WTC11 (cell line): ENCODE measurements around the gene DRC3. TPM values are rescaled to one million over a fixed set of nuclear protein-coding genes. Genes with fewer than 3 reads are reported as not detected.

ENCODE experiments used
- ATAC-seq: fragments of 200-7000 bp; cut with Tn5 transposase; 2 replicates; pipeline ENCODE4 v1.10.0; 2021; ENCODE audit warnings: mild to moderate bottlenecking, moderate library complexity
- CTCF ChIA-PET: fragments of 300-600 bp; sonication (Branson Sonifier 250); formaldehyde crosslinking; loops from one replicate; lab custom pipeline; 2021; ENCODE audit warnings: antibody characterized with exemption; lab: Charles Lee
- POLR2A ChIA-PET: fragments of 350-600 bp; sonication (Branson Sonifier 250); formaldehyde crosslinking; loops from one replicate; lab custom pipeline; 2021; ENCODE audit warnings: antibody characterized with exemption; lab: Charles Lee
- DNase-seq: peaks from one replicate; pipeline ENCODE4 v3.0.0; 2021; ENCODE audit warnings: low spot score
- H3K27ac Mint-ChIP-seq: 2 replicates; pipeline ENCODE4 v1.8.0; 2021; ENCODE audit warnings: mixed read lengths
- H3K27me3 Mint-ChIP-seq: 2 replicates; pipeline ENCODE4 v1.8.0; 2021; ENCODE audit warnings: low read depth, mild to moderate bottlenecking, moderate library complexity, mixed read lengths
- H3K36me3 Mint-ChIP-seq: 2 replicates; pipeline ENCODE4 v1.8.0; 2021; ENCODE audit warnings: mixed read lengths
- H3K4me1 Mint-ChIP-seq: 2 replicates; pipeline ENCODE4 v1.8.0; 2022; ENCODE audit warnings: mixed read lengths
- H3K4me3 Mint-ChIP-seq: 2 replicates; pipeline ENCODE4 v1.8.0; 2021; ENCODE audit warnings: mild to moderate bottlenecking, moderate library complexity, mixed read lengths
- H3K9me3 Mint-ChIP-seq: 2 replicates; pipeline ENCODE4 v1.8.0; 2021; ENCODE audit warnings: mixed read lengths
- CTCF ChIP-seq: fragments of 200-600 bp; IDR thresholded peaks from 2 replicates; pipeline ENCODE4 v1.8.0; 2022; ENCODE audit warnings: antibody characterized with exemption
- FOXK1 ChIP-seq: sonication (generic); formaldehyde crosslinking; IDR thresholded peaks from 2 replicates; pipeline ENCODE4 v1.8.0; 2022; ENCODE audit warnings: mild to moderate bottlenecking, moderate library complexity, missing genetic modification reagents
- GABPB1 ChIP-seq: sonication (generic); formaldehyde crosslinking; IDR thresholded peaks from 2 replicates; pipeline ENCODE4 v1.8.1; 2023; ENCODE audit warnings: mild to moderate bottlenecking, missing genetic modification reagents
- JUN ChIP-seq: sonication (generic); formaldehyde crosslinking; IDR thresholded peaks from 2 replicates; pipeline ENCODE4 v1.8.0; 2023; ENCODE audit warnings: mild to moderate bottlenecking, missing genetic modification reagents
- MLX ChIP-seq: sonication (generic); formaldehyde crosslinking; IDR thresholded peaks from 2 replicates; pipeline ENCODE4 v1.8.1; 2023; ENCODE audit warnings: mild to moderate bottlenecking, missing genetic modification reagents, moderate library complexity
- MXD4 ChIP-seq: fragments of 250-450 bp; sonication (Bioruptor Pico); IDR thresholded peaks from 2 replicates; pipeline ENCODE4 v1.8.0; 2021; ENCODE audit warnings: mild to moderate bottlenecking, moderate library complexity, borderline replicate concordance
- RORB ChIP-seq: fragments of 250-450 bp; sonication (Bioruptor Pico); IDR thresholded peaks from 2 replicates; pipeline ENCODE4 v1.9.0; 2021; ENCODE audit warnings: mild to moderate bottlenecking
- STAT6 ChIP-seq: sonication (generic); formaldehyde crosslinking; conservative IDR thresholded peaks from 2 replicates; pipeline ENCODE4 v1.8.1; 2023; ENCODE audit warnings: mild to moderate bottlenecking, low read depth, missing genetic modification reagents, moderate library complexity
- TEAD1 ChIP-seq: sonication (generic); formaldehyde crosslinking; IDR thresholded peaks from 2 replicates; pipeline ENCODE4 v1.8.0; 2022; ENCODE audit warnings: mild to moderate bottlenecking, missing genetic modification reagents
- TP53 ChIP-seq: sonication (generic); formaldehyde crosslinking; IDR thresholded peaks from 2 replicates; pipeline ENCODE4 v1.8.1; 2023; ENCODE audit warnings: mild to moderate bottlenecking, missing genetic modification reagents
- USF1 ChIP-seq: sonication (generic); formaldehyde crosslinking; IDR thresholded peaks from 2 replicates; pipeline ENCODE4 v1.8.0; 2022; ENCODE audit warnings: mild to moderate bottlenecking, missing genetic modification reagents
- ZNF121 ChIP-seq: sonication (generic); formaldehyde crosslinking; IDR thresholded peaks from 2 replicates; pipeline ENCODE4 v1.8.0; 2023; ENCODE audit warnings: missing genetic modification reagents
- ZNF219 ChIP-seq: sonication (generic); formaldehyde crosslinking; IDR thresholded peaks from 2 replicates; pipeline ENCODE4 v1.8.0; 2023; ENCODE audit warnings: missing genetic modification reagents, mild to moderate bottlenecking, borderline replicate concordance
- ZSCAN18 ChIP-seq: fragments of 250-450 bp; sonication (Bioruptor Pico); IDR thresholded peaks from 2 replicates; pipeline ENCODE4 v2.1.2; 2022; ENCODE audit warnings: mild to moderate bottlenecking, moderate library complexity
- total RNA-seq: library from RNA; stranded (reverse); gene quantifications from 3 replicates; pipeline ENCODE4 v1.2.3, GENCODE V29; 2021
- TF ChIP-seq, protein P1 (sequence below): fragments of 250-450 bp; sonication (Bioruptor Pico); IDR thresholded peaks from 2 replicates; pipeline ENCODE4 v1.9.0; 2021; ENCODE audit warnings: mild to moderate bottlenecking
- TF ChIP-seq, protein P2 (sequence below): sonication (generic); formaldehyde crosslinking; IDR thresholded peaks from 2 replicates; pipeline ENCODE4 v1.8.1; 2022; ENCODE audit warnings: low read depth, missing genetic modification reagents, borderline replicate concordance
- TF ChIP-seq, protein P3 (sequence below): sonication (generic); formaldehyde crosslinking; IDR thresholded peaks from 2 replicates; pipeline ENCODE4 v1.8.1; 2023; ENCODE audit warnings: mild to moderate bottlenecking, moderate library complexity, missing genetic modification reagents
- TF ChIP-seq, protein P4 (sequence below): sonication (generic); formaldehyde crosslinking; IDR thresholded peaks from 2 replicates; pipeline ENCODE4 v1.8.0; 2022; ENCODE audit warnings: mild to moderate bottlenecking, missing genetic modification reagents

The DRC3 gene
- total RNA-seq, 1 experiment from 2014 or later = 0.42 TPM

DNA sequence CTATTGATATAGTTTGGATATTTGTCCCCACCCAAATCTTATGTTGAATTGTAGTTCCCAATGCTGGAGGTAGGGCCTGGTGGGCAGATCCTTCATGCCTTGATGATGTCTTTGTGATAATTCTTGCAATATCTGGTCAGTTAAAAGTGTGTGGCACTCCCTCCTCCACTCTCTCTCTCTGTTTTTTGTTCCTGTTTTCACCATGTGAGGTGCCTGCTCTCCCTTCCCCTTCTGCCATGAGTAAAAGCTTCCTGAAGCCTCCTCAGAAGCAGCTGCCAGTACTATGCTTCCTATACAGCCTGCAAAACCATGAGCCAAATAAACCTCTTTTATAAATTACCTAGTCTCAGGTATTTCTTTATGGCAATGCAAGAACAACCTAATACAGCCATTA is 47.8 kb upstream of the DRC3 start:
- Mint-ChIP-seq H3K4me3 (no peak overlapping the region), H3K9me3 (no peaks in the 10 kb centered on the region), H3K27ac (no peak overlapping the region), H3K36me3 (no peaks in the 10 kb centered on the region), H3K4me1 (peaks cover 45% of the 10 kb centered on the region), H3K27me3 (no peaks in the 10 kb centered on the region)
- TF ChIP-seq MLX (CRISPR knock-in tag) (no peak), TEAD1 (CRISPR knock-in tag) (no peak), GABPB1 (CRISPR knock-in tag) (no peak), USF1 (CRISPR knock-in tag) (no peak), FOXK1 (CRISPR knock-in tag) (no peak), JUN (CRISPR knock-in tag) (no peak), CTCF (no peak)
- TF ChIP-seq, protein P1, sequence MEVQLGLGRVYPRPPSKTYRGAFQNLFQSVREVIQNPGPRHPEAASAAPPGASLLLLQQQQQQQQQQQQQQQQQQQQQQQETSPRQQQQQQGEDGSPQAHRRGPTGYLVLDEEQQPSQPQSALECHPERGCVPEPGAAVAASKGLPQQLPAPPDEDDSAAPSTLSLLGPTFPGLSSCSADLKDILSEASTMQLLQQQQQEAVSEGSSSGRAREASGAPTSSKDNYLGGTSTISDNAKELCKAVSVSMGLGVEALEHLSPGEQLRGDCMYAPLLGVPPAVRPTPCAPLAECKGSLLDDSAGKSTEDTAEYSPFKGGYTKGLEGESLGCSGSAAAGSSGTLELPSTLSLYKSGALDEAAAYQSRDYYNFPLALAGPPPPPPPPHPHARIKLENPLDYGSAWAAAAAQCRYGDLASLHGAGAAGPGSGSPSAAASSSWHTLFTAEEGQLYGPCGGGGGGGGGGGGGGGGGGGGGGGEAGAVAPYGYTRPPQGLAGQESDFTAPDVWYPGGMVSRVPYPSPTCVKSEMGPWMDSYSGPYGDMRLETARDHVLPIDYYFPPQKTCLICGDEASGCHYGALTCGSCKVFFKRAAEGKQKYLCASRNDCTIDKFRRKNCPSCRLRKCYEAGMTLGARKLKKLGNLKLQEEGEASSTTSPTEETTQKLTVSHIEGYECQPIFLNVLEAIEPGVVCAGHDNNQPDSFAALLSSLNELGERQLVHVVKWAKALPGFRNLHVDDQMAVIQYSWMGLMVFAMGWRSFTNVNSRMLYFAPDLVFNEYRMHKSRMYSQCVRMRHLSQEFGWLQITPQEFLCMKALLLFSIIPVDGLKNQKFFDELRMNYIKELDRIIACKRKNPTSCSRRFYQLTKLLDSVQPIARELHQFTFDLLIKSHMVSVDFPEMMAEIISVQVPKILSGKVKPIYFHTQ (CRISPR knock-in tag) = no peak
- TF ChIP-seq, protein P2, sequence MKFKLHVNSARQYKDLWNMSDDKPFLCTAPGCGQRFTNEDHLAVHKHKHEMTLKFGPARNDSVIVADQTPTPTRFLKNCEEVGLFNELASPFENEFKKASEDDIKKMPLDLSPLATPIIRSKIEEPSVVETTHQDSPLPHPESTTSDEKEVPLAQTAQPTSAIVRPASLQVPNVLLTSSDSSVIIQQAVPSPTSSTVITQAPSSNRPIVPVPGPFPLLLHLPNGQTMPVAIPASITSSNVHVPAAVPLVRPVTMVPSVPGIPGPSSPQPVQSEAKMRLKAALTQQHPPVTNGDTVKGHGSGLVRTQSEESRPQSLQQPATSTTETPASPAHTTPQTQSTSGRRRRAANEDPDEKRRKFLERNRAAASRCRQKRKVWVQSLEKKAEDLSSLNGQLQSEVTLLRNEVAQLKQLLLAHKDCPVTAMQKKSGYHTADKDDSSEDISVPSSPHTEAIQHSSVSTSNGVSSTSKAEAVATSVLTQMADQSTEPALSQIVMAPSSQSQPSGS (CRISPR knock-in tag) = no peak
- TF ChIP-seq, protein P3, sequence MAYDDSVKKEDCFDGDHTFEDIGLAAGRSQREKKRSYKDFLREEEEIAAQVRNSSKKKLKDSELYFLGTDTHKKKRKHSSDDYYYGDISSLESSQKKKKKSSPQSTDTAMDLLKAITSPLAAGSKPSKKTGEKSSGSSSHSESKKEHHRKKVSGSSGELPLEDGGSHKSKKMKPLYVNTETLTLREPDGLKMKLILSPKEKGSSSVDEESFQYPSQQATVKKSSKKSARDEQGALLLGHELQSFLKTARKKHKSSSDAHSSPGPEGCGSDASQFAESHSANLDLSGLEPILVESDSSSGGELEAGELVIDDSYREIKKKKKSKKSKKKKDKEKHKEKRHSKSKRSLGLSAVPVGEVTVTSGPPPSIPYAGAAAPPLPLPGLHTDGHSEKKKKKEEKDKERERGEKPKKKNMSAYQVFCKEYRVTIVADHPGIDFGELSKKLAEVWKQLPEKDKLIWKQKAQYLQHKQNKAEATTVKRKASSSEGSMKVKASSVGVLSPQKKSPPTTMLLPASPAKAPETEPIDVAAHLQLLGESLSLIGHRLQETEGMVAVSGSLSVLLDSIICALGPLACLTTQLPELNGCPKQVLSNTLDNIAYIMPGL (CRISPR knock-in tag) = no peak
- DNase-seq (no peak), ATAC-seq (no peak)
- POLR2A ChIA-PET = no interaction called here
- CTCF ChIA-PET = interaction anchor here (0.7 to 2.0 kb wide), 5 partner anchors 34 to 1690 kb away, joined by 3 to 6 read pairs (median 3); partner anchors contain the start of genes DRC3 and TOM1L2

DNA sequence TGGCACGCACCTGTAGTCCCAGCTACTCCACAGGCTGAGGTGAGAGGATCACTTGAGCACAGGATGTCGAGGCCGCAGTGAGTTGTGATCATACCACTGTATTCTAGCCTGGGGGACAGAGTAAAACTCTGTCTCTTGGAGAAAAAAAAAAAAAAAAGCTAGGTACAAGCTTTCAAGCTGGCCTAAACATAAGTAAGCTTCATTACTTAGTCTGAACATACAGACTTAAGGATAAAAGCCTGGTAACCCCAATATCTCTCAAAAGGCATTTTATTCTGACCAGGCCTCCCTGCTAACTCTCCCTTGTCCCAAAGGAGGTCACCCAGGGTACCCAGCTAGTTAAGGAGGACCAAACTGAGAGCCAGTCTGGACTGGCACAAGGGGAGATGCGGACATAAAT is 46.6 kb upstream of the DRC3 start:
- ChIA-PET CTCF (interaction anchor here (0.7 to 2.0 kb wide), 4 partner anchors 9 to 68 kb away, joined by 3 to 6 read pairs (median 4); partner anchors contain the start of genes DRC3 and TOM1L2), POLR2A (no interaction called here)
- H3K27ac Mint-ChIP-seq = no peak overlapping the region; the same call in 1 of the 2 replicates
- no peak for TF ChIP-seq TP53
- TF ChIP-seq RORB (CRISPR knock-in tag) = no peak
- TF ChIP-seq ZNF121 = no peak
- no peak for TF ChIP-seq ZNF219
- no peak for TF ChIP-seq STAT6 (CRISPR knock-in tag)
- no peak for TF ChIP-seq ZSCAN18 (CRISPR knock-in tag)
- TF ChIP-seq, protein P4, sequence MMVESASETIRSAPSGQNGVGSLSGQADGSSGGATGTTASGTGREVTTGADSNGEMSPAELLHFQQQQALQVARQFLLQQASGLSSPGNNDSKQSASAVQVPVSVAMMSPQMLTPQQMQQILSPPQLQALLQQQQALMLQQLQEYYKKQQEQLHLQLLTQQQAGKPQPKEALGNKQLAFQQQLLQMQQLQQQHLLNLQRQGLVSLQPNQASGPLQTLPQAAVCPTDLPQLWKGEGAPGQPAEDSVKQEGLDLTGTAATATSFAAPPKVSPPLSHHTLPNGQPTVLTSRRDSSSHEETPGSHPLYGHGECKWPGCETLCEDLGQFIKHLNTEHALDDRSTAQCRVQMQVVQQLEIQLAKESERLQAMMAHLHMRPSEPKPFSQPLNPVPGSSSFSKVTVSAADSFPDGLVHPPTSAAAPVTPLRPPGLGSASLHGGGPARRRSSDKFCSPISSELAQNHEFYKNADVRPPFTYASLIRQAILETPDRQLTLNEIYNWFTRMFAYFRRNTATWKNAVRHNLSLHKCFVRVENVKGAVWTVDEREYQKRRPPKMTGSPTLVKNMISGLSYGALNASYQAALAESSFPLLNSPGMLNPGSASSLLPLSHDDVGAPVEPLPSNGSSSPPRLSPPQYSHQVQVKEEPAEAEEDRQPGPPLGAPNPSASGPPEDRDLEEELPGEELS = no peak
- no peak for TF ChIP-seq MXD4

More for the DNA sequence above, 46.6 kb upstream of the DRC3 start:
- DNase-seq (no peak), ATAC-seq (no peak)
- no peaks in the 10 kb centered on the region for H3K27me3 Mint-ChIP-seq
- no peaks in the 10 kb centered on the region for H3K36me3 Mint-ChIP-seq
- H3K4me3 Mint-ChIP-seq = no peak overlapping the region
- H3K9me3 Mint-ChIP-seq = no peaks in the 10 kb centered on the region
- H3K4me1 Mint-ChIP-seq = peaks cover 41% of the 10 kb centered on the region
